ENCODE results near the gene CERS6. TPM values are rescaled to one million over a fixed set of nuclear protein-coding genes. Genes with fewer than 3 reads are reported as not detected.

The CERS6 gene
- total RNA-seq, 1 donor from 2014 or later, result 11.3 TPM

- ATAC-seq (no peak), DNase-seq (ENCODE audit: low spot score) (no peak)
Observed at GRCh38 chr2:168719446-168719845, 263.4 kb downstream of the CERS6 start.

DNA sequence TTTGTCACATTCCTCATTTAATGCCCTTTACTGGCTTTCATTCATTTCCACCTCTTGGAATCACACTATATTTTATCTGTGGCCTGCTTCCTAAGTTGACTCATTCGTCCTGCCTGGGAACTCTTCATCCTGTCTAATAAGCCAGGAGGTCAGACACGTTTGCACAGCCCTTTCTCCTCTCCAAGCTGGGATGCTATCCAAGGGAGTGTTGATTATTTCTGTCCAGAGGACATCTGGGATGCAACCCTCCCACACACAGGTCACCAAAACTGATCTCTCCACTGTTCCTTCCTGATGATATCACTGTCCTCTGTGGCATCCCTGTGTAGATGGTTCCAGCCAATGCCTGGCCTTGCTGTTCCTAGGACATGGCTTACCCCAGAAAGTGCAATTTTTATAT is 266.5 kb downstream of the CERS6 start:
- ATAC-seq, result peak; percentile 98

DNA sequence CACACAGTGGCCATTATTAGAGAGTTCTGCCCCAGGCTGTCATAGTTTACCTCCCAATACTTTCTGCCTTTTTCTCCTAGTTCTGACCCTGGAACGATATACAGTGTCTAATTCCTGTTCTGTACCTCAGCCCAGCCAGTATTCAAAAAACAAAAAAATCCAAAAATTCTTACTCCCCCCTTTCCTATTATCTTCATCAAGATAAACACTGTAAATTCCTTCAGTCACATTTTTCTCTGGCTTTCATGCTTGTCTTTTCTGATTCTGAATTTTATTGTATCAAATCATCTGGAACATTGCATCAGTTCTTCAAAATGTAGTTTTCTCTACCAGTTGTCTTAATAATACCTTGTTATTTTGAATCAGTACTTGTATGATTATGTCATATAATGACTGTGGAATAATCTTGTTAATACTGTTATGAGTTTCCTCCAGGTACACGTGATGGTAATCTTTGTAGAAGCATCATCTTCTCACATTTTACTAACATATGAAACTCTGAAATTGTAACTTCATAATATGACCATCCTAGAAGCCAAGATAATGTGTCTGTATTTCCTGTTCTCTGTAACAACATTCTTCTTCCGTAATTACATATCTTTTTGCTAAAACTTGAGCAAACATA is 267.3 kb downstream of the CERS6 start:
- DNase-seq (ENCODE audit: low spot score) (no peak), ATAC-seq (no peak)

More for the DNA sequence above, 266.5 kb downstream of the CERS6 start:
- peak; percentile 53 for DNase-seq (ENCODE audit: low spot score)

- DNase-seq (ENCODE audit: low spot score), result no peak
- ATAC-seq, result no peak
Observed at GRCh38 chr2:168726375-168726774, 270.3 kb downstream of the CERS6 start.

GRCh38 chr2:168727904-168728470 is 271.9 kb downstream of the CERS6 start:
- ATAC-seq, result no peak
- no peak for DNase-seq (ENCODE audit: low spot score)

DNA sequence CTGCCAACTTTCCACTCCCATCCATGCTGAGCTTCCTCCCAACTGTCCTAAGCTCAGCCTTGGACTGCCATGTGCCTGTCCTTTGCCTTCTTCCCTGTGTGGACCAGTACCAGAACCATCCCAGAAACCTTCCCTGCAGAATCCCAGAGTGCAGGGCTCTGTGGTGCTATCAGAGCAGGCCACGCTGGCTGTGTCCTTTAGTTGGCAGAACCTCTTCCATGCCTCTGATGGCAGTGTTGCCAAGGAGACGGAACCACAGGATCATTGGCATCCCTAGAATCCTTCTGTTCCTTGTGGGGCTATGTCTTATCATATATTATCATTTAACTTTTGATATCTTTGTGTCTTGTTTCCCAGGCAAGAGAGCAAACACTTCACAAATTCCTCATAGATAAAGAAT is 273.4 kb downstream of the CERS6 start:
- no peak for DNase-seq (ENCODE audit: low spot score)
- no peak for ATAC-seq

DNA sequence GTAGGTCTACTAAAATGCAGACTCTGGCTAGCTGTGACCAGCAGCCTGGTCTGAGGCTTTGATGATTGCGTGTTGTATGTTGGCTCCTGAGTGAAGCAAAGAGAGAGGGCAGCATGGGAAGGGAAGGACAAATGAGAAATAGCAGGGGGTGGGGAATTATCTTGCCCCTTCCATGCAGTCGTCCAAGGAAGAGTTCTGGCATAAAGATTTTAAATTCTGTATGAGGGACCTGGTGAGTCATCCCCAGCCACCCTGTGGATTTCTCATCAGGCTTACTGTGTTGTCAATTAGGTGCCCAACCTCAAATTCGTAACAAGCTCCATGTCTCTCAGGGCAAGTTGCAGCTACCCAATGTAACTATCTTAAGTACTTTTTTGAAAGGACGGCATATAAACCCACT is 274.3 kb downstream of the CERS6 start:
- DNase-seq (ENCODE audit: low spot score) (no peak), ATAC-seq (no peak)

DNA sequence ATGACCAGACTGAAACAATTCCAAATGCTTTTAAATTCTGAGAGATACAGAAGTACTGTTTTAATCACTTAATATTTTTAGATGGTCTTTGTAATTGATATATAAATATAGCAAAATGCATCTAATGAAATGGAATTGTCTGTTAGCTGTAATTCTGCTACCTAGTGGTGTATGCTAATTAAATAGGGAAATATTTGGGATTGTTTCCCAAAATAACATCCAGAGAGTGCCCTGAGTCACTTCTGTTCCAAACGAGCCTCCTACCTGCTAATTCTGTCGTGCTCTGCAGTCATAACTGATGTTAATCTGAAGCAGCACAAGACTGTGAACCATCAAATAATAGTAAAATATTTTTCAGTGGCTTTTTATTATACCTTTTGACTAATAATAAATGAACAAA is 274.9 kb downstream of the CERS6 start:
- ATAC-seq, result no peak

DNA sequence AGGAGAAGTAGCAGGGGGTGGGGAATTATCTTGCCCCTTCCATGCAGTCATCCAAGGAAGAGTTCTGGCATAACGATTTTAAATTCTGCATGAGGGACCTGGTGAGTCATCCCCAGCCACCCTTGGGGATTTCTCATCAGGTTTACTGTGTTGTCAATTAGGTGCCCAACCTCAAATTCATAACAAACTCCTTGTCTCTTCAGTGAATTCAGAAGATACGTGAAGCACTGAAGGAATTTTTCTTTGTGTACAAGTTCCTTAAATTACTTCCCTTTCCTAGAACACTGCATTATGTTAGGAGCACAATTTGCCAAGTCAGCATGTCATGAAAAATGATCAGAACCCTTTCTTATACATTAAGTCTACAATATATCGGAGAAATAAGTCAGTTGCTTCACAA is 275.5 kb downstream of the CERS6 start:
- DNase-seq (ENCODE audit: low spot score) (no peak), ATAC-seq (no peak)

More for the DNA sequence above, 274.9 kb downstream of the CERS6 start:
- no peak for DNase-seq (ENCODE audit: low spot score)

DNA sequence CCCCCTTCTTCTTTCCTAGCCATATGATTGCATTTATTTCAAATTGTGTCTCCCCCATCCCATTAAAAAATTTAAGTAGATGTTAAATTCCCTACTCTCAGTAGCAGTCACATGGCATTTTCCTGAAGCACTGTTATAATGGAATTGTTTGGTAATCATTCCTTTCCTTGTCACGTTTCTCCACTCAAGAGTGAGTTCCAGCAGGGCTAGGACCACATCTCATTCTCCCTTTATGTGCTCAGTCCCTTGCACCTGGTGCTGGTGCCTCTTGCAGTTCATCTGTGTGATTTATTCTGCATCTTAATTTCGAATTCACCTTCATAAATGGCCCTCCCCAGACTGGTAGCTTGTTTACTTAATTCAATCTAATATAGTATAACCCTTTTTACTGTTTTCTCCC is 276.0 kb downstream of the CERS6 start:
- no peak for ATAC-seq
- DNase-seq (ENCODE audit: low spot score), result no peak

- DNase-seq (ENCODE audit: low spot score), result no peak
- ATAC-seq, result no peak
Observed at GRCh38 chr2:168732506-168732905, 276.4 kb downstream of the CERS6 start.

DNA sequence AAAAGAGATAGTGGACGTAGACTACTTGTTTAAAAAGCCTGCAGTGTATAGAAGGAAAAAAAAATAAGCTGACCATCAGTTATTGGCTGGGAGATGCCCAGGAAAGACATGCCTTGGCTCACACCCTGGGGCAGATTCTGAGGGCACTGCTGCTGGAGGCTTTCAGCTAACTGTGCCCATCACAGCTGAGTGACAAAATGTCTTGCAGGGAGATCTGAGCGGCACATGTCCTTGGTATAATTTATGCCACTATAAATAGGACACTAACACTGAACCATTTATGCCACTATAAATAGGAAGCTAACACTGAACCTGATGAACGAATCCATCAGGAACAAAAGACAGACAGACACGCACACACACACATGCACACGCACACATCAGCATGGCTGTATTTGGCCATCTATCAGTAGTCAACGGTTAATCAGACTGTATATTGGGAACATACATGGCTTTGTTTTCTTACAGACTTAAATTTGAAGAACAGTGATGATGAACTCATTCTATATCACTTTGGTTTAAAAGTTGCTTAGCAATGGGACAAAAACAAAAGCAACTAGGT is 278.2 kb downstream of the CERS6 start:
- DNase-seq (ENCODE audit: low spot score) (no peak), ATAC-seq (no peak)

- no peak for ATAC-seq
- no peak for DNase-seq (ENCODE audit: low spot score)
Observed at GRCh38 chr2:168736649-168737445, 280.8 kb downstream of the CERS6 start.

DNA sequence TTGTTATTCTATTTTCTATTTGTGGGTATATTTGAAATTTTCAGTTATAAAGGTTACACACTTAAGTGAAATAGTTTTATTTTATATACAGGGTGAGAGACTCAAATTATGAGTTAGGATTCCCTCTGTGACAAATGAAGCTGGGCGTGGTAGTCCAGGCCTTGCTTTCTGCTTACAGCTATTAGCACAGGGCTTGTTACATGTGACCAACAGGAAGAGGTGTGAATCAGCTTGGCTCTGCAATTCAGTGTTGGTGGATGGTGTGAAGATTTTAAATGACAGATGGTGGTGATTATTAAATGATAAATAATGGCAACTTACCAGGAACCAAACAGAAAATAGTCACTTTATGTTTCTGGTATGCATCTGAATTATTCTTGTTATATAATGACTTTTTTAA is 282.0 kb downstream of the CERS6 start:
- ATAC-seq (no peak), DNase-seq (ENCODE audit: low spot score) (no peak)

- DNase-seq (ENCODE audit: low spot score), result no peak
- ATAC-seq, result no peak
Observed at GRCh38 chr2:168740360-168740759, 284.3 kb downstream of the CERS6 start.

DNA sequence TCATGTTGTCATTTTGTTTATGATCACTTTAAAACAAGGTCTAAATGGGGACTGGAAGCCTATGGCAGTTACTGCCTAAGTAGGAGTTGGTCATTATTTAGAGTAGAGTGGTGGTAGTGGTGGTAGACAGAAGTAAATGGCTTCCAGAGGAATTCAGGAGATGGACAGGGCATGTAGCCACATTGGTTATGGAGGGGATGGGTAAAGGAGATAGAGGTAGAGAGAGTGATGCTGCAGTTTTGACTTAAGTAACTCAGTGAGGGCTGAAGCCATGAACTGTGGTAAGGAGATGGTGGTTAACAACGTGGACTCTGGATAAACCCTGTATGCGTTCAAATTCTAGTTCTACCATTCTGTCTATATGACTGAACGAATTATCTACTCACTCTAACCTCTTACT is 284.7 kb downstream of the CERS6 start:
- DNase-seq (ENCODE audit: low spot score), result no peak
- no peak for ATAC-seq

- DNase-seq (ENCODE audit: low spot score) (no peak), ATAC-seq (no peak)
Observed at GRCh38 chr2:168742258-168742932, 286.3 kb downstream of the CERS6 start.

DNA sequence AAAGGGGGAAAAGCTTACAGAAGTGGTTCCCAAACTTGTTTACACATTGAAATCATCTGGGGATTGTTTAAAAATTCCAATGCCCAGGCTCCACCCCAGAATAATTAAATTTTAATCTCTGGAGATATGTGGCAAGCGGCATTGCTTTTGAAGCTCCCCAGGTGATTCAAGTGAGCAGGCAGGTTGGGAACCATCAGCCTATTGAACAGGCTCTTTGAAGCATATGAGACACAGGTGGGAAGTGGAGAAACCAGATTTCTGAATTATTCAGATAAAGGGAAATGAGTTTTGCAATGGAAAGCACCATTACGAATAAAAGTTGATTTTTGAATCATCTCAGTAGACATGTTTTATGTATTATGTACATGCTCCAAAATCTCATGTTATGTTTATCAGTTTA is 288.8 kb downstream of the CERS6 start:
- ATAC-seq, result no peak
- DNase-seq (ENCODE audit: low spot score), result no peak

GRCh38 chr2:168748461-168748860 is 292.4 kb downstream of the CERS6 start:
- no peak for ATAC-seq
- no peak for DNase-seq (ENCODE audit: low spot score)

GRCh38 chr2:168749297-168749696 is 293.2 kb downstream of the CERS6 start:
- DNase-seq (ENCODE audit: low spot score) (no peak), ATAC-seq (no peak)

GRCh38 chr2:168751104-168751740 is 295.1 kb downstream of the CERS6 start:
- DNase-seq (ENCODE audit: low spot score) (no peak), ATAC-seq (no peak)
